Osteoblast (primary cell): Measurements from ENCODE around the gene ARMC6. TPM values are rescaled to one million over a fixed set of nuclear protein-coding genes. Genes with fewer than 3 reads are reported as not detected.

ENCODE experiments used
- DNase-seq: peaks from one replicate; pipeline ENCODE4 v3.0.0; 2011; ENCODE audit warnings: low spot score, mixed read lengths; ENCODE audit not compliant: insufficient read length; ENCODE audit errors: missing footprints
- H2AFZ ChIP-seq: 2 replicates; pipeline ENCODE4 v1.6.0; 2011; ENCODE audit warnings: mild to moderate bottlenecking, low read length
- H3K27ac ChIP-seq: 2 replicates; pipeline ENCODE4 v1.5.1; 2011; ENCODE audit warnings: mild to moderate bottlenecking, low read depth, low read length, moderate library complexity
- H3K27me3 ChIP-seq: 2 replicates; pipeline ENCODE4 v1.6.0; 2012; ENCODE audit warnings: mild to moderate bottlenecking, control low read depth, inconsistent platforms, low read length, moderate library complexity; ENCODE audit not compliant: insufficient read depth
- H3K36me3 ChIP-seq: 2 replicates; pipeline ENCODE4 v1.5.1; 2011; ENCODE audit warnings: mild to moderate bottlenecking, low read length, control low read depth, moderate library complexity; ENCODE audit not compliant: insufficient read depth
- H3K4me1 ChIP-seq: 2 replicates; pipeline ENCODE4 v1.5.1; 2011; ENCODE audit warnings: mild to moderate bottlenecking, low read length, control low read depth, moderate library complexity; ENCODE audit not compliant: insufficient read depth
- H3K4me2 ChIP-seq: 2 replicates; pipeline ENCODE4 v1.6.0; 2011; ENCODE audit warnings: mild to moderate bottlenecking, low read length; ENCODE audit not compliant: insufficient read depth
- H3K4me3 ChIP-seq: fragments of 200-600 bp; sonication (generic); 3 replicates; pipeline ENCODE4 v1.5.1; 2012; ENCODE audit warnings: mild to moderate bottlenecking, low read length, inconsistent platforms; ENCODE audit not compliant: insufficient read depth
- H3K79me2 ChIP-seq: 2 replicates; pipeline ENCODE4 v1.6.0; 2012; ENCODE audit warnings: mild to moderate bottlenecking, low read length, control low read depth, inconsistent platforms; ENCODE audit not compliant: insufficient read depth
- H3K9me3 ChIP-seq: 2 replicates; pipeline ENCODE4 v1.5.1; 2011; ENCODE audit warnings: low read depth, low read length, control low read depth
- H4K20me1 ChIP-seq: 2 replicates; pipeline ENCODE4 v1.6.0; 2012; ENCODE audit warnings: mild to moderate bottlenecking, low read length, control low read depth; ENCODE audit not compliant: insufficient read depth
- total RNA-seq: library from RNA; depleted of rRNA; stranded (reverse); fragments of >200 nt; gene quantifications from 2 replicates; pipeline ENCODE4 v1.2.3, GENCODE V29; 2012
- TF ChIP-seq, protein P1 (sequence below): IDR thresholded peaks from 2 replicates; pipeline ENCODE4 v1.5.1; 2011; ENCODE audit warnings: mild to moderate bottlenecking, low read depth, low read length, moderate library complexity; ENCODE audit errors: extremely low read depth

The ARMC6 gene
- total RNA-seq, 1 donor: 38.4 TPM

DNA sequence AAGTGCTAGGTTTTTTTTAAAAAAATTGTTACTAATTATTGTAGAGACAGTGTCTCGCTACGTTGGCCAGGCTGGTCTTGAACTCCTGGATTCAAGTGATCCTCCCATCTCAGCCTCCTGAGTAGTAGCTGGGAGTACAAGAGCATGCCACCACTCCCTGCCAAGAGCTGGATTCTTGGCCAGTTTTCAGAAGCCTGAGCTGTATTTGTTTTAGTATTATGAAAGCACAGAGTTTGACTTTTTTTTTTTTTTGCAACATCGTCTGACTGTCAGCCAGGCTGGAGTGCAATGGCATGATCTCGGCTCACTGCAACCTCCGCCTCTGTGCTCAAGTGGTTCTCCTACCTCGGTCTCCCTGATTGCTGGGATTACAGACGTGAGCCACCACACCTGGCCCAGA, 7.0 kb downstream of the ARMC6 start:
- no peak overlapping the region for H3K4me3 ChIP-seq
- peak overlapping the region; percentile 50 for H3K4me2 ChIP-seq
- H3K27ac ChIP-seq: peak overlapping the region; percentile 45
- H4K20me1 ChIP-seq: peaks cover 21% of the 10 kb centered on the region
- TF ChIP-seq, protein P1, sequence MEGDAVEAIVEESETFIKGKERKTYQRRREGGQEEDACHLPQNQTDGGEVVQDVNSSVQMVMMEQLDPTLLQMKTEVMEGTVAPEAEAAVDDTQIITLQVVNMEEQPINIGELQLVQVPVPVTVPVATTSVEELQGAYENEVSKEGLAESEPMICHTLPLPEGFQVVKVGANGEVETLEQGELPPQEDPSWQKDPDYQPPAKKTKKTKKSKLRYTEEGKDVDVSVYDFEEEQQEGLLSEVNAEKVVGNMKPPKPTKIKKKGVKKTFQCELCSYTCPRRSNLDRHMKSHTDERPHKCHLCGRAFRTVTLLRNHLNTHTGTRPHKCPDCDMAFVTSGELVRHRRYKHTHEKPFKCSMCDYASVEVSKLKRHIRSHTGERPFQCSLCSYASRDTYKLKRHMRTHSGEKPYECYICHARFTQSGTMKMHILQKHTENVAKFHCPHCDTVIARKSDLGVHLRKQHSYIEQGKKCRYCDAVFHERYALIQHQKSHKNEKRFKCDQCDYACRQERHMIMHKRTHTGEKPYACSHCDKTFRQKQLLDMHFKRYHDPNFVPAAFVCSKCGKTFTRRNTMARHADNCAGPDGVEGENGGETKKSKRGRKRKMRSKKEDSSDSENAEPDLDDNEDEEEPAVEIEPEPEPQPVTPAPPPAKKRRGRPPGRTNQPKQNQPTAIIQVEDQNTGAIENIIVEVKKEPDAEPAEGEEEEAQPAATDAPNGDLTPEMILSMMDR: no peak
- no peaks in the 10 kb centered on the region for H3K27me3 ChIP-seq
- no peak overlapping the region for H2AFZ ChIP-seq
- H3K4me1 ChIP-seq: peaks cover 5% of the 10 kb centered on the region
- H3K79me2 ChIP-seq: peaks cover 78% of the 10 kb centered on the region
- H3K9me3 ChIP-seq: no peaks in the 10 kb centered on the region
- peak; percentile 80 for DNase-seq
- H3K36me3 ChIP-seq: peaks cover 26% of the 10 kb centered on the region

GRCh38 chr19:19042732-19043280, 9.4 kb downstream of the ARMC6 start:
- Histone ChIP-seq H3K9me3 (no peaks in the 10 kb centered on the region), H3K4me1 (peaks cover 5% of the 10 kb centered on the region), H3K27me3 (no peaks in the 10 kb centered on the region), H3K27ac (no peak overlapping the region), H3K4me2 (no peak overlapping the region), H2AFZ (no peak overlapping the region), H3K79me2 (peaks cover 54% of the 10 kb centered on the region), H3K4me3 (no peak overlapping the region), H3K36me3 (peaks cover 26% of the 10 kb centered on the region), H4K20me1 (peaks cover 15% of the 10 kb centered on the region)
- DNase-seq: peak; percentile 9
- TF ChIP-seq, protein P1: no peak

- H3K4me2 ChIP-seq: no peak overlapping the region
- H3K4me3 ChIP-seq: no peak overlapping the region
- no peak overlapping the region for H3K27ac ChIP-seq
- DNase-seq: peak; percentile 19
- H3K36me3 ChIP-seq: peaks cover 26% of the 10 kb centered on the region
- H3K79me2 ChIP-seq: peaks cover 50% of the 10 kb centered on the region
- TF ChIP-seq, protein P1: no peak
- no peaks in the 10 kb centered on the region for H3K9me3 ChIP-seq
- H4K20me1 ChIP-seq: peaks cover 15% of the 10 kb centered on the region
- no peak overlapping the region for H2AFZ ChIP-seq
- H3K4me1 ChIP-seq: peaks cover 5% of the 10 kb centered on the region
- H3K27me3 ChIP-seq: no peaks in the 10 kb centered on the region
These were observed 10.1 kb downstream of the ARMC6 start for GRCh38 chr19:19043481-19043880.

DNA sequence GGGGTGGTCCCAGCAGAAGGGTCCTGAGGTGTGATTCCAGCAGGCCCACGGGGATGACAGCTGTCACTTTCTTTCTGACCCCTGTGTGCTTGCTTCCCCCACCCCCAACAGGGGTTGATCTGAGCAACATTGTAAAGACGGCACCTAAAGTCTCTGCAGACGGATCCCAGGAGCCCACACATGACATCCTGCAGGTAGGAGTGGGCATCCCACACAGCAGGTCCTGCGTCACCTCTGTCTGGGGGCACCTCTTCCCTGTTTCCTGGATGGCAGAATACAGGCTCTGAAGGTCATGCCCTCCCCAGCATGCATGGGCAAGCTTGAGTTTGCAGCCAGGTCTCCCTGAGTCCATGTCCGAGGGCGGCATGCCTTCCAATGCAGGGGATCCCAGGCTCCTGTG, 10.5 kb downstream of the ARMC6 start:
- Histone ChIP-seq H3K4me1 (peaks cover 5% of the 10 kb centered on the region), H3K27ac (no peak overlapping the region), H3K79me2 (peaks cover 48% of the 10 kb centered on the region), H3K9me3 (no peaks in the 10 kb centered on the region), H3K36me3 (peaks cover 24% of the 10 kb centered on the region), H3K4me2 (no peak overlapping the region), H3K4me3 (no peak overlapping the region), H4K20me1 (peaks cover 15% of the 10 kb centered on the region), H3K27me3 (no peaks in the 10 kb centered on the region), H2AFZ (no peak overlapping the region)
- TF ChIP-seq, protein P1: no peak
- no peak for DNase-seq
